Inflammatory macrophage treated with lipopolysaccharide for 4 hours (primary cell): Measurements from ENCODE around the gene WDR18.

Experiments used
- DNase-seq: peaks from one replicate; pipeline ENCODE4 v3.0.0-alpha.2; 2020

The WDR18 gene, protein sequence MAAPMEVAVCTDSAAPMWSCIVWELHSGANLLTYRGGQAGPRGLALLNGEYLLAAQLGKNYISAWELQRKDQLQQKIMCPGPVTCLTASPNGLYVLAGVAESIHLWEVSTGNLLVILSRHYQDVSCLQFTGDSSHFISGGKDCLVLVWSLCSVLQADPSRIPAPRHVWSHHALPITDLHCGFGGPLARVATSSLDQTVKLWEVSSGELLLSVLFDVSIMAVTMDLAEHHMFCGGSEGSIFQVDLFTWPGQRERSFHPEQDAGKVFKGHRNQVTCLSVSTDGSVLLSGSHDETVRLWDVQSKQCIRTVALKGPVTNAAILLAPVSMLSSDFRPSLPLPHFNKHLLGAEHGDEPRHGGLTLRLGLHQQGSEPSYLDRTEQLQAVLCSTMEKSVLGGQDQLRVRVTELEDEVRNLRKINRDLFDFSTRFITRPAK

DNA sequence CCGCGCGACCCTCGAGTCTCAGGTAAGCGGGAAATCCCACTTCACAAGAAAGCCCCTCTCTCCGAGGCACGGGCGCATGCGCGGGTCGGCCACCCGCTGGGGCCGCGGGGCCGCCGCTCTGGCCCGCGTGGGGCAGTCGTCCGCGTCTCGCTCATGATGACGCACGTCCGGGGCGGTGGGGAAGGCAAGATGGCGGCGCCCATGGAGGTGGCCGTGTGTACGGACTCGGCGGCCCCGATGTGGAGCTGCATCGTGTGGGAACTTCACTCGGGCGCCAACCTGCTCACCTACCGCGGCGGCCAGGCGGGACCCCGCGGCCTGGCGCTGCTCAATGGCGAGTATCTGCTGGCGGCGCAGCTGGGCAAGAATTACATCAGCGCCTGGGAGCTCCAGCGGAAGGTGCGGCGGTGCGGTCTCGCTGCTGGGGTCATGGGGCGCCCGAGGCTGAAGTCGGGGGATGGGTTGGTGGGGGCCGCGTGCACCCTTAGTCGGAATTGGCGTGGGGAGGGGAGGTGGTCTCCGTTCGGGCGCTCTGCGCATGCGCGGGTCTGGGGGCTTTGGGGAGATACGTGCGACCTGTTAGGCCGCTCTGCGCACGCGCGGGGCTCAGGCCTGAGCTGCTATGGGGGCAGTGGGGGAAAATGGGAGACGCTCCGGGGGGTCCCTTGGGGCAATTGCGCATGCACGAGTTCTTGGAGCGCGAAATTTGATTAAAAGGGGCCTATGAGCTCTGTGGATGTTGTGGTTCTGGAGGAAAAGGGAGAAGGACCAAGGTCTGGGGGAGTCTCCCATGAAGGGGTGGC lies at the start of gene WDR18:
Gene WDR18 (plus strand): TSS at position 181 of the 803 bp plus-strand sequence. CDS start 9 bp downstream, at position 190.
- peak; percentile 90 for DNase-seq

DNA sequence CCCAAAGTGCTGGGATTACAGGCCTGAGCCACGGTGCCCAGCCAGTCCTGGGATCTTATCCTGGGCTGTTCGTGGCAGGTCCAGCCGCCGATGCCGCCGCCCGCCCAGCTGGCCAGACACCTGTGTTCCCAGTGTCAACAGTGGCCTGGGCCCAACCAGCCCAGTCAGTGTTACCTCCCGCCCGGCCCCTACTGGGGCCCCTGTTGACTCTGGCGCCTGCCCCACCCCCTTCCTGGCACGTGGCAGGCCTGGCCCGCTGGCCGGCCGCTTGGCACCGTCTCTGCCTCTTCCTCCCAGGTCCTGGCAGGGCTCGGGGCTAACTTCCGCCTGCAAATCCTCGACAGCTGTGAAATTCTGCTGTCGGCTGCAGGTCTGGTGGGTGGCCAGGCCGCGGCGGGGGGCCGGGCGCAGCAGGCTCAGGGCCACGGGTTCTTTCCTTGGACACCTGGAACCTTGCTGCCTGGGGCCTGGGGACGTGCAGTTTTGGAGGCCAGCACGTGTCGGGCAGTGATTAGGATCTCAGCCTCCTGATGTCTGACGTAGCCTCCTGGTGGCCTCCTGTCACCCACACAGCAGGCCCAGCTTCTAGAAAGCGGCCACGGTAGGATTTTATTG lies 49.2 kb upstream of the WDR18 start:
- peak; percentile 63 for DNase-seq

DNA sequence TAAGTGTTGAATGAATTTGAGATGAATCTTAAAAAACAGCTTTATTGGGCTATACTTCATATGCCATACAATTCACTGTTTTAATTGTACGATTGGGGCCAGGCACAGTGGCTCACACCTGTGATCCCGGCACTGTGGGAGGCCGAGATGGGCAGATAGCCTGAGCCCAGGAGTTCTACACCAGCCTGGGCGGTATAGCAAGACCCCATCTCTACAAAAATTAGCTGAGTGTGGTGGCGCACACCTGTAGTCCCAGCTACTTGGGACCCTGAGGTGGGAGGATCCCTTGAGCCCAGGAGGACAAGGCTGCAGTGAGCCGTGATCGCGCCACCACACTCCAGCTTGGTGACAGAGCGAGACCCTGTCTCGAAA lies 48.0 kb upstream of the WDR18 start:
- DNase-seq, result no peak

DNA sequence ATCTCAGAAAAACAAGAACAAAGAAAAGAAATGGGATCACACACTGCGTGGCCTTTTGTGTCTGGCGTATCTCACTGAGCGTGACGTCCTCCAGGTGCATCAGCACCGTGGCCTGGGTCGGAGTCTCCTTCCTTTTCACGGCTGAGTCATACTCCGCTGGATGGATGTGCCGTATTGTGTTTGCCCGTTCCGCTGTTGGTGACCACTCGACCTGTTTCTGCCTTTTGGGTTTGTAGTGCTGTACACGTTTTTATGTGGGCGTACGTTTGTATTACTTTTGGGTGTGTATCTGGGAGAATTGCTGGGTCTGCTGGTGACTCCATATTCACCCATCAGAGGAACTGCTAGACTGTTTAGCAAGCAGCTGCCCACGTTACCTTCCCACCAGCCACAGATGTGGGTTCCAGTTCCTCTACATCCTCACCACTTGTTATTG lies 46.9 kb upstream of the WDR18 start:
- peak; percentile 96 for DNase-seq

DNA sequence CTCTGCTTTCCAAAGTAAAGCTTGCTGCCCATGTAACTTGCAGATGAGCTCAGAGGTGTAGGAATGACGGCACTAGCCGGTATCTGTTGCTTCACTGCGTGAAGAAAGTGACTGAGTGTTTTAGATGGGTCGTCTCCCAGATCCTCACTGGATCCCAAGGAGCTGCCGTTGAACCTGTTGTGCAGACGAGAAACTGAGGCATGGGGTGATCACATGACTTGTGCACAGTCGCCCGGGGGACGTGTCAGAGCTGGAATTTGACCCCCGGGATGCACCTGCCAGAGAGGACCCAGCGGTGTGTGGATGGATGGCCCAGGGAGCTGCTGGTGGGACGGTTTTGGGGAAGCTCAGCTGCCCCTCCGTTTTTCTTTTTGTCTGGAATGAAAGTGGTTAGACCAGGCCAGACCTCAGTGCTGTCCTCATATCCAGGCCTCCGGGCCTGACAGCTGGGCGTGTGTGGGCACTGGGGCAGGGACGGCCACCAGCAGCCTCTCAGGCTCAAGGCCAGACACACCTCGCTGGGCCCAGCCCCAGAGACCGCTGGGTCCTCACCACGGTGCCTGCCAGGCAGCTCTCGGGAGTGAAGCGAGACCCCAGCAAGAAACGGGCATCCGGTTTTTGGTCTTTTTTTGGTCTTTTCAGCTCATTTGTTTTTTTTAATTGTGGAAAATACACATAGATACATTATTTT lies 45.8 kb upstream of the WDR18 start:
- DNase-seq, result no peak

DNA sequence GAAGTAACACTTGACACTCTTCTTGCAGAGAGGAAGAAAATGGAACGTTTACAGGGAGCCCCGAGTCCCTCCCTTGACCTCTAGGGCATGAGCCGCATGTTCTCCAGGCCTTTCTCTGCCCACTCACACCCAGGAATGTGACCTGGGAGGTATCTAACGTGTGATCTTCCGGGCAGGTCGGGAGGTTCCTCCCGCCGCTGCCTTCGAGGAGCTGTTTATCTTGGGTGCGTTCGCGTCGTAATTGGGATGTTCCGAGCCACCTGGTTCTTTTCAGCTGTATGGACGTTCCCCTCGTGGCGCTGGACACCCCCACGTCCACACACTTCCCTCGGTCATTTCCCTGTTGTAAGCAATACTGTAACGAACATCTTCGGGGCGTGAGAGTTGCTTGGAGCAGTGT lies 44.7 kb upstream of the WDR18 start:
- no peak for DNase-seq

DNA sequence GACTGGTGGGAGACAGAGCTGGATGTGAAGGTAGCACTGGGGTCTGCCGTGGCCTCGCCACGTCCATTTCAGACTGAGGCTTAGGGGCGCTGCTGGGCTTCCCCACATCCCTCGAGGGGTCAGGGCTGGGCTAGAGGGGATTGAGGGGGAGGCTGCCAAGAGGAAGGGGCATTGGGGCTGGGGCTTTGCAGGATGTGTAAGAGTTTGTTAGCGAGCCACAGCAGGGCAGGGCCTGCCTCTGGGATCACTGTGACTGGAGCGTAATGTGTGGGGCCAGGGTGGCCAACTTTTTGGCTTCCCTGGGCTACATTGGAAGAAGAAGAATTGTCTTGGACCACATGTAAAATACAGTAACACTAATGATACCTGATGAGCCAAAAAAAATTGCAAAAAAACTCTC lies 44.2 kb upstream of the WDR18 start:
- no peak for DNase-seq

DNA sequence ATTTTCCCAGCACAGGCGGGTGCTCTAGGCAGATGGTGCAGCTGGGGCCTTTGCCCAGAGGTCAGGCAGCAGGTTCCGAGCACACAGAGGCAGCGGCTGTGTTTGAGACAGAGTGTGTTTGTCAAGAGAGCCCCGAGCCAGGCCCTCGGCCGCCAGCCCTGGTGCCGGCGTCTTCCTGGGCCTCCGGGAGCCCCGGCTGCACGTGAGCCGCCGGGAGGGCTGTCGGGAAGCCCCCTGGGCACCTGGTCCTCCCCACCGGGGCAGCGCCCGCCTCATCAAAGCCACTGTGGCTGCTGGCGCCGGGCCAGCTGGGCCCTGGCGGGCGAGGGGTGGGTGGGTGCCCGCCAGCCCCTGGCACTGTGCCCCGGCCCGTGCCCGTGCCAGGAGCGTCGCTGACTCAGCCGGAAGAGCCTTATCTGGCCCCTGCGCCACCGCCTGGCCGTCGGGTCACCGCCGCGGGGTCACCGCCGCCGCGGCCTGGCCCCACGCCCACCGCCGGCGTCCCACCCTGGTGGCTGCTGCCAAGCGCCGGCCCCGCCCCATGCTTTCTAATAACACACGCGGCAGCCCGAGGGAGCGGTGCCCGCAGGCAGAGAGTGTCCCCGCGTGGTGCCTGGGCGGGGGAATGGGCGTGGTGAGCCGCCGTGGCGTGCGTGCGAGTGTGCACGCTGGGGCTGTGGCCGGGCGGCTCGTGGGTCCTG lies 43.4 kb upstream of the WDR18 start:
- DNase-seq, result peak; percentile 66

DNA sequence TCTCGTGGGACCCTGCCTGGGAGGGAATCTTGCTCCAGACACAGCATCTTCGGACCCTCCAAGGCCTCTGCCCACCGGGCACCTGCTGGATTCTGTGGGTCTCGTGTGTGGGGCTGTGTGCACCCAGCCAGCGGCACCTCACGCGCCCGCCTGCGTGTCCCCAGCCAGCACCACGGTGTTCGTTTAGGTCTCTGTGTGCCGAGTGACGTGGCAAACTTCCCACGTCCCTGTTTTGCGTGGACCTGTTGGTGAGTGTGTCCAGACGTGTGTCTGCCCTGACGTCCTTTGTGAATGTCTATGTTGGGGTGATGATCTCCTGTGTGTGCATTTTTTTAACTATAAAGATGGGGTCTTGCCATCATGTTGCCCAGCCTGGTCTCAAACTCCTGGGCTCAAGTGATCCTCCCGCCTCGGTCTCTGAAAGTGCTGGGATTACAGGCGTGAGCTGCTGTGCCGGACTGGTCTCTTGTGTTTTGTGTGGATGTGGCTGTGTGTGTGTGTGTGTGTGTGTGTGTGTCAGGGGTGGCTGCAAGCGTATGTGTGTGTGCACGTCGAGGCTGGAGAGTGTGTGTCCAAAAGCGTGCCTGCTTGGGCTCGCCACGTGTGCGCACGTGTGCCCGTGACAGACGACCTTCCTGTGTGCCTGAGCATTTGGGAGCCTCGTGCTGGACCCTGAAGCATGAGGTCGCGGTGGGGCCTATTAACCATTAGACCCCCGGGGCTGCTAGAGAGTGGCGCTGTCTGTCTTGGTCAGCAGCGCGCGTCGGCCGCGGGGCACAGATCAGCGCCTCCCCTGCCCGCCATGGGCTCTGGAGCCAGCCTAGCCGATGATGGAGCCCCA lies 42.6 kb upstream of the WDR18 start:
- DNase-seq, result no peak

DNA sequence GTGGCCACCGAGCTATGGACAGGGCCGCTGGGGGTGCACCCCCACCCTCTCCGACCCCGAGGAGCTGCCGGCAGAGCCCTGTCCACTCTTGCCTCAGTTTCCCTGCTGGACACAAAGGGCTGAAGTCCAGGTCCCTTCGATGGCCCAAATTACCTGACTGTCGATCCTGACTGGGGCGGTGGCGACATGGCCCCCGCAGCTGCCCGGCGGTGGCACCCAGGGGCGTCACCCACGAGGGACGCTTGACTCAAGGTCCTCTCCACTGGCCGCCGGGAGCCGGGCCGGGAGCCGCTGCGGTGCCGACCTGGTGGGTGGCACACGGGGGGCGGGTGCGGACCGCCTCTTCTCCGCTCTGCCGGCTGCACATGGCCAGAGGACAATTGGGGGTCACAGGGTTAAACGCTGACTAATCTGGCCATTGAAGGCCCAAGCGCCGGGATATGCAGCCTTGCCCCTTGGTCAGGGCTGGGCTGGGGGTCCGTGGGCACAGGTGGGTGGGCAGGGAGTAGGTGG lies 42.0 kb upstream of the WDR18 start:
- no peak for DNase-seq

DNA sequence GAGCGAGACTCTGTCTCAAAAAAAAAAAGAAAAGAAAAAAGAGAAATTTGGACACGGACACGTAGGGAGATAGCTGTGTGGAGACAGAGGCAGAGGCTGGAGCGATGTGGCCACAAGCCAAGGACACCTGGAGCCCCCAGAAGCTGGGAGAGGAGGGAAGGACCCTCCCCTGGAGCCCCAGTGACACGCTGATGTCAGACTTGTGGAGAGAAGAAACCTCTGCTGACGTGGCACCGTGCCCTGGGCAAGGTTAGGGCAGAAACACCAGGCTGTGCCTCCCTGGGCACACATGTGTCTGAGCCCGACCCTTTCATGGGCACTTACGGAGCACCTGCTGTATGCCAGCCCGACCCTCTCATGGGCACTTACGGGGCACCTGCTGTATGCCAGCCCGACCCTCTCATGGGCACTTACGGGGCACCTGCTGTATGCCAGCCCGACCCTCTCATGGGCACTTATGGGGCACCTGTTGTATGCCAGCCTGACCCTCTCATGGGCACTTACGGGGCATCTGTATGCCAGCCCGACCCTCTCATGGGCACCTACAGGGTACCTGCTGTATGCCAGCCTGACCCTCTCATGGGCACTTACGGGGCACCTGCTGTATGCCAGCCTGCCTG lies 40.5 kb upstream of the WDR18 start:
- no peak for DNase-seq

DNA sequence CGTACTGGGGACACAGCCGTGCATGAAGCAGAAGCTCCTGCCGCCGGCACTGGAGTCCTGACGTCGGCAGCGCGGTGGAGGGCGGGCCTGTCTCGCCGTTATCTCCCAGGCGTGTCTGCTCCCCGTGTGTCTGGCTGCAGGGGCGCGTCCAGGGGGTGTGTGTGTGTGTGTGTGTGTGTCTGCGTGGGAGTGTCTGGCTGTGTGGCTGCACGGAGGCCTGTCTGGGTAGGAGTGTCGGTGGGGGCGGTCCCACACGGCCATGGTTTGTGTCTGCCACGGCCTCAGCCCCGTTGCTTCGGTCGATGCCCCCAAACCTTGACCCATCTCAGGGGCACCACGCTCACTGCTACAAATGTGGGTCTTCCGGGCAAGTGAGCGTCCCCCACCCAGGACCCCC lies 40.0 kb upstream of the WDR18 start:
- DNase-seq, result no peak

DNA sequence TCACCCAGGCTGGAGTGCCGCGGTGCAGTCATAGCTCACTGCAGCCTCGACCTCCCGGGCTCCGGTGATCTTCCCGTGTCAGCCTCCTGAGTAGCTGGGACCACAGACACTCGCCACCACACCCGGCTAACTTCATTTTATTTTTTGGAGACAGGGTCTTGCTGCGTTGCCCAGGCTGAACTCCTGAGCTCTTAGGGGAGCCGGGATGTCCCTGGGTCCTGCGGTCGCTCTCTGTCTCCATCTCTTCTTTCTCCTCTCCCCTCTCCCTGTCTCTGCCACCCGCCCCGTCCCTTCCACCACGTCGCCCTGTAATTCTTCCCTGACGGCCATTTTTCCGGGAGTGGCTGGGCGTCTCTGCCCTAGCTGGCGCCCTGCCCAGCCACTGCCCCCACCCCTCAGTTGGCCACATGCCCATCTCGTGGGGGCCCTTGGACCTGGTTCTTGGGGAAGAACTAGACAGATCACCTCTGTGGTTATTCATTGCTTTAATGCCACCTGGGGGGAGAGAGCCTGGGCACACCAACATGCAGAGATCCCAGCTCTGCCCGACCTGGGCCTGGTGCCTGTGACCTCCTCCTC lies 39.4 kb upstream of the WDR18 start:
- DNase-seq, result no peak

DNA sequence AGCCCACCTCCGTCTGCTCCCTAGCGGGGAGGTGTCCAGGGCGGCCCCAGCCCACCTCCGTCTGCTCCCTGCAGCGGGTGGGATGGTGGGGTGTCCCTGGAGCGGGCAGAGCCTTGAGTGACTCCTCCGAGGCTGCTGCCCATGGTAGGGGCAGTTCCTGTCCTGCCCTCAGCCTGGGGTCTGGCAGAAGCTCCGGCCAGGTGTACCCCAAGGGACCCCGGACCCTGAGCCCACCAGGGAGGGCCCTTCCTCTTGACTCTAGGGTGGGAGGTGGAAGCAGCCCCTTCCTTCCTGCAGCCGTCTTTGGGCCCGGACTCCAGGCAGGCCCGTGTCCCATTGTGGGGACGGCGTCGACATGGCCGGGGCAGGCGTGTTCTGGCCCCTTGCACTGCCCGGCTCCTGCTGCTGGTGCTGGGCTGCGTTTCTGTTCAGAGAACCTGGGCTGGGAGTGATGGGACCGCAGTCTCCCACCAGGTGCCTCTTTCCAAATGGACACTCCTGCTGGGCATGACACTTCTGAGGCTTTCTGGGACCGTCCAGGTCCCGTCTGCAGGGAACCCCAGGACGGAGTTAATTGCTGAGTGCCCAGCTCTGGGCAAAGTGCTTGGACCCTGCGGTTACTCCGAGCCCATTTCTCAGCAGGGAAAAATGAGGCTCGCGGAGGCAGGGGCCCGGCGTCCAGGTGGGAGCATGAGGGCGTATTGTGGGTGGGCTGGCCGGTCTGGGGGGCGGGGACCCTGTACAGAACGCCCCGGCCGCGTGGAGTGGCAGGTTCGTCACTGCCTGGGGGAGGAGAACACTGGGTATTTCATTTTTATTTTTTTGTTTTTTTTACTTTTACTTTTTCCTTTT lies 38.5 kb upstream of the WDR18 start:
- DNase-seq, result no peak

DNA sequence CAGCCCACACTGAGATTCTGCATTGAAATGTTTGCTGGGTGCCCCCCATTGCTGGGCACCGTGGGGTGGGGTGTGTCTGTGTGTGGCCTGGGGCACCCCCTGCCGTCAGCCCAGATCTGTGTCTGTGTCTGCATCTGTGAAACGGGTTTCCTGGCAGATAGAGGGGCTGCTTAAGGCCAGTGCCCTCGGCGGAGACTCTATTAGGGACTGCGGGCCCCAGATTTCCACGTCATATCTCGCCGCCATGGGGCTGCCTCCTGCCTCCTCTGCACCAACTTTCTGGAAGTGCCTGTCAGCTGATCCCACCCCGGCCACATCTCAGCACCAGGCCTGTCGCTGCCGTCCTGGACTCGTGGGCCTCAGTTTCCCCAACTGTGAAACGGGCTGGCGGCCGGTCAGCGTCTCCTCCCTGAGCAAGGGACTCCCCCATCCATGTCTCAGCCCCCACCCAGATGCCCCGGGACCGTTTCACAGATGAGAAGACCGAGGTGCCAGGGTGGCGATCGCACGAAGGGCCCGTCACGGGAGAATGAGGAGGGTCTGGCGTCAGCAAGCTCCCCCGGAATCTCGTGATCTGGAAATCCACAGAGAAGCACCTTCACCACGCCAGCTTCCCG lies 36.9 kb upstream of the WDR18 start:
- DNase-seq, result no peak

DNA sequence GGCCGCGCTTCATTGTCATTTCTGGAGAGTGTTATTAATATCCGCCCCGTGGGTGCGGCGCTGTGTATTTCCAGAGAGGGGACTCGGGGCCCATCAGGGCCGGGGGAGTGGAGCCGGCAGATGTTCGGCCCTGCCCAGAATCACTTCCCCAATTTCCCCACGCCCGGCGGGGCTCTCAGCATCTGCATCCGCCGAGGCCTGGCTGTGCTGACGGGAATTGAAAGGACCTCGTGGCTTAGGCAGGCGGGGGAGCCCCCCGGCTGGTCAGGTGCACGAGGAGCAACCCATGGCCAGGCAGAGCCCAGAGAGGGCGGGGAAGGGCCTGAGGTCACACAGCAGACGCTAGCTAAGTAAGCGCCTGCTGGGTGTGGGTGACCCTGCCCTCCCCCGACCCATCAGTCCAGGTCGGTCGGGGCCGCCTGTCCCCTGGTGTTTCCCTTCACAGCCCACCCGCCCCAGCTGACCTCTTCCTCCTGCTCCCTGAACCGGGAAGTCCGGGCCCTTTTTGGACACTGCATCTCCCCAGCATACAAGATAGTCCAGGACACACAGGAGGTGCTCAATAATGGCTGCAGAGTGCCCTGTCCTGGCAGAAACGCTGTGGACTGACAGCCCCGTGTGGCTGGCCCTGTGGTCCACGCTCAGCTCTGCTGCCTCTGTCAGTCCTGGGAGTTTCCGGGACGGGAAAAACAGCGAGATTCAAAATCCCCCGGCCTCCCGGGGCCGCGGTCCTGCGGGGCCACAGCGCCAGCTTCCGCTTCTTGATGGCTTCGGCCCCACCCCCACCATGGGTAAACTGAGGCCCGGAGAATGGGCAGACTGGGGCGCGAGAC lies 36.2 kb upstream of the WDR18 start:
- DNase-seq, result peak; percentile 98

DNA sequence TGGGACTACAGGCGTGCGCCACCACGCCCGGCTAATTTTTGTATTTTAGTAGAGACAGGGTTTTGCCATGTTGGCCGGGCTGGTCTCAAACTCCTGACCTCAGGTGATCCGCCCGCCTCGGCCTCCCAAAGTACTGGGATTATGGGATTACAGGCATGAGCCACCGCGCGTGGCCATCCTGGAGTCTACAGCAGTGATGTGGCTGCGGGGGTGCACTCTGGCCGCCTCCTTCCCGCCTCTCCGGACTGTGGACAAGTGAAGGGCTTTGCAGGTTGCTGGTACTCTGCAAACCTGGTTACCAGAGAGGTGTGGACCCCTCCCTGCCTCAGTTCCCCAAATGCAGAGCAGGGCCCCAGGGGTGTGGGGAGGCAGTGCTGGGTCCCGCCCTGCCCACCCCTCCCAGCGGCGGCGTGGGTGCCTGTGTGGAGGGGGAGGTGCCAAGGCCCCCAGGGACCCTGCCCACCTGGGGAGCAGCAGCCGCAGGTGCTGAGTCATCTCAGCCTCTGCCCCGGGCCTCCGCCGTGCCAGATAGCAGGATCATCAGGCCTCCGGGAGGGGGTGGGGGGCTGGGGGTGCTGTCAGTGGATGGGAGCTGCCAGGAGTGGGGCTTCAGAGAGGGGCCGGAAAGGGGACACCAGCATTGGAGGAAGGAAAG lies 35.2 kb upstream of the WDR18 start:
- DNase-seq, result no peak
